Liver (tissue), 9 donors: ENCODE measurements around the gene MRPL3. TPM values are rescaled to one million over a fixed set of nuclear protein-coding genes. Genes with fewer than 3 reads are reported as not detected.

ENCODE experiments used
- DNase-seq: peaks from one replicate; pipeline ENCODE4 v3.0.0-alpha.2; 2017; ENCODE audit warnings: low spot score
- H3K27ac ChIP-seq, 2 donors: one replicate each; pipeline ENCODE4 v1.7.0; 2013; ENCODE audit warnings: inconsistent platforms in 2 of 2, low read length in 2 of 2, control low read depth in 1 of 2, low read depth in 1 of 2, mild to moderate bottlenecking in 1 of 2
- H3K27me3 ChIP-seq, 4 donors: one replicate each; pipeline versions ENCODE4 v1.6.1 to v1.7.0; 2013; ENCODE audit warnings: low read length in 3 of 4, inconsistent platforms in 1 of 4, mild to moderate bottlenecking in 1 of 4, moderate library complexity in 1 of 4; ENCODE audit not compliant: control insufficient read depth in 4 of 4, insufficient read depth in 4 of 4
- H3K36me3 ChIP-seq, 4 donors: one replicate each; pipeline versions ENCODE4 v1.6.1 to v1.7.0; 2013; ENCODE audit warnings: low read length in 3 of 4, mild to moderate bottlenecking in 3 of 4, low read depth in 1 of 4, moderate library complexity in 1 of 4; ENCODE audit not compliant: control insufficient read depth in 4 of 4, insufficient read depth in 3 of 4
- H3K4me1 ChIP-seq, 4 donors: one replicate each; pipeline versions ENCODE4 v1.6.1 to v1.7.0; 2013; ENCODE audit warnings: low read length in 3 of 4, mild to moderate bottlenecking in 3 of 4, moderate library complexity in 1 of 4; ENCODE audit not compliant: control insufficient read depth in 4 of 4, insufficient read depth in 4 of 4
- H3K4me3 ChIP-seq, 3 donors: one replicate each; pipeline versions ENCODE4 v1.6.1 to v1.7.0; 2013; ENCODE audit warnings: low read length in 3 of 3, control low read depth in 1 of 3, low read depth in 1 of 3, mild to moderate bottlenecking in 1 of 3
- H3K9ac ChIP-seq, 2 donors: one replicate each; pipeline ENCODE4 v1.7.0; 2013; ENCODE audit warnings: low read length in 2 of 2, mild to moderate bottlenecking in 2 of 2, moderate library complexity in 2 of 2, control low read depth in 1 of 2, low read depth in 1 of 2
- H3K9me3 ChIP-seq, 4 donors: one replicate each; pipeline versions ENCODE4 v1.6.1 to v1.7.0; 2013; ENCODE audit warnings: low read length in 3 of 4; ENCODE audit not compliant: control insufficient read depth in 4 of 4
- ATF3 ChIP-seq: IDR thresholded peaks from 2 replicates; pipeline ENCODE4 v1.6.1; 2016; ENCODE audit warnings: antibody characterized with exemption
- CTCF ChIP-seq: fragments of 150-350 bp; IDR thresholded peaks from 2 replicates; pipeline ENCODE4 v1.5.1; 2017; ENCODE audit warnings: improper control_type of control experiment, low read depth, low read length; ENCODE audit not compliant: missing input control
- EGR1 ChIP-seq, 2 donors: IDR thresholded peaks; 2 replicates each; pipeline ENCODE4 v1.6.1; 2016 to 2018; ENCODE audit warnings: antibody characterized with exemption in 2 of 2, low read depth in 2 of 2
- FOXA1 ChIP-seq: IDR thresholded peaks from 2 replicates; pipeline ENCODE4 v1.6.1; 2016; ENCODE audit warnings: antibody characterized with exemption
- FOXA2 ChIP-seq: IDR thresholded peaks from 2 replicates; pipeline ENCODE4 v1.6.1; 2016; ENCODE audit warnings: antibody characterized with exemption
- GABPA ChIP-seq, 2 donors: IDR thresholded peaks in 1 of 2; conservative IDR thresholded peaks in 1 of 2; 2 replicates each; pipeline ENCODE4 v1.6.1; 2016; ENCODE audit warnings: antibody characterized with exemption in 2 of 2, mild to moderate bottlenecking in 1 of 2, moderate library complexity in 1 of 2
- HNF4A ChIP-seq, 2 donors: conservative IDR thresholded peaks; 2 replicates each; pipeline ENCODE4 v1.6.1; 2016; ENCODE audit warnings: antibody characterized with exemption in 2 of 2, mild to moderate bottlenecking in 2 of 2
- HNF4G ChIP-seq: IDR thresholded peaks from 2 replicates; pipeline ENCODE4 v1.6.1; 2016; ENCODE audit warnings: antibody characterized with exemption
- JUND ChIP-seq, 2 donors: IDR thresholded peaks; 2 replicates each; pipeline ENCODE4 v1.6.1; 2016; ENCODE audit warnings: antibody characterized with exemption in 2 of 2
- MAX ChIP-seq: IDR thresholded peaks from 2 replicates; pipeline ENCODE4 v1.6.1; 2016; ENCODE audit warnings: antibody characterized with exemption
- NR2F2 ChIP-seq: IDR thresholded peaks from 2 replicates; pipeline ENCODE4 v1.6.1; 2016; ENCODE audit warnings: antibody characterized with exemption
- RAD21 ChIP-seq, 2 donors: IDR thresholded peaks; 2 replicates each; pipeline ENCODE4 v1.6.1; 2016; ENCODE audit warnings: antibody characterized with exemption in 2 of 2, mild to moderate bottlenecking in 2 of 2
- REST ChIP-seq: IDR thresholded peaks from 2 replicates; pipeline ENCODE4 v1.6.1; 2016; ENCODE audit warnings: antibody characterized with exemption, mild to moderate bottlenecking
- SP1 ChIP-seq: IDR thresholded peaks from 2 replicates; pipeline ENCODE4 v1.6.1; 2018; ENCODE audit warnings: antibody characterized with exemption, mild to moderate bottlenecking
- TAF1 ChIP-seq: conservative IDR thresholded peaks from 2 replicates; pipeline ENCODE4 v1.6.1; 2016; ENCODE audit warnings: antibody characterized with exemption, mild to moderate bottlenecking
- YY1 ChIP-seq: IDR thresholded peaks from 2 replicates; pipeline ENCODE4 v1.6.1; 2016; ENCODE audit warnings: antibody characterized with exemption, mild to moderate bottlenecking
- ZBTB33 ChIP-seq: IDR thresholded peaks from 2 replicates; pipeline ENCODE4 v1.6.1; 2016; ENCODE audit warnings: antibody characterized with exemption
- WGBS: extraction: QIAGEN DNeasy Blood & Tissue Kit; methylation state at CpG from one replicate; pipeline ENCODE4 v1.1.7; 2013; 5-methylcytosine and 5-hydroxymethylcytosine counted together
- polyA plus RNA-seq, 2 donors: library from polyadenylated mRNA; stranded (reverse) in 1 of 2; unstranded in 1 of 2; fragments of 200-250 nt in 1 of 2; fragments of >200 nt in 1 of 2; fragmentation: Nextera tagmentation in 1 of 2; extraction: Ambion mirVana in 1 of 2; gene quantifications; one replicate each; pipeline versions ENCODE4 v1.2.1 to v1.2.3, GENCODE V29; 2013 to 2015
- total RNA-seq, 2 donors: library from RNA; depleted of rRNA; stranded (reverse); fragments of >200 nt; gene quantifications; one replicate each; pipeline ENCODE4 v1.2.3, GENCODE V29; 2014
- donor health status: healthy.
- donor health status: healthy.
- donor health status: healthy.
- donor health status: healthy.
- donor health status: healthy.

MRPL3 gene
- total and polyA plus RNA-seq, 4 donors, result 35.7 to 52.9 (median 47.6) TPM

- no peak for TF ChIP-seq REST
- TF ChIP-seq JUND (IDR thresholded peaks at IDR 0.05), result no peak
- TF ChIP-seq TAF1, result no peak
- TF ChIP-seq FOXA2, result no peak
- TF ChIP-seq HNF4A (conservative IDR thresholded peaks at IDR 0.05), result no peak
- no peak for TF ChIP-seq RAD21 (IDR thresholded peaks at IDR 0.05)
- TF ChIP-seq GABPA (IDR thresholded peaks at IDR 0.05 in 1 of 2, conservative IDR thresholded peaks at IDR 0.05 in 1 of 2), result no peak
- no peak for TF ChIP-seq FOXA1
- TF ChIP-seq YY1, result no peak
Observed at GRCh38 chr3:131503320-131503635, 507 bp upstream of the MRPL3 start (continued).

- 43% methylated on average over 2 of the region's 2 CpGs for WGBS
- H3K27ac ChIP-seq, result no peak overlapping the region
- DNase-seq, result no peak
Observed at GRCh38 chr3:131501949-131502348, 822 bp downstream of the MRPL3 start.

More at GRCh38 chr3:131501949-131502348, 822 bp downstream of the MRPL3 start:
- H3K4me3 ChIP-seq, result peak overlapping the region; percentile 67 to 94 (median 87)
- H3K4me1 ChIP-seq, result peaks cover 0 to 21% (median 7%) of the 10 kb centered on the region in 4 donors
- peak overlapping the region; percentile 63 for H3K9ac ChIP-seq
- H3K9me3 ChIP-seq, result no peaks in the 10 kb centered on the region
- peaks cover 0 to 2% (median 0%) of the 10 kb centered on the region in 4 donors for H3K27me3 ChIP-seq
- peaks cover 0 to 30% (median 19%) of the 10 kb centered on the region in 4 donors for H3K36me3 ChIP-seq
- TF ChIP-seq MAX (no peak), SP1 (no peak), NR2F2 (no peak), HNF4G (no peak), FOXA2 (no peak), HNF4A (conservative IDR thresholded peaks at IDR 0.05) (no peak), GABPA (IDR thresholded peaks at IDR 0.05 in 1 of 2, conservative IDR thresholded peaks at IDR 0.05 in 1 of 2) (no peak), JUND (IDR thresholded peaks at IDR 0.05) (no peak), FOXA1 (no peak), RAD21 (IDR thresholded peaks at IDR 0.05) (no peak), REST (no peak), ZBTB33 (no peak), EGR1 (IDR thresholded peaks at IDR 0.05; ENCODE audit: low read depth in 2 of 2) (no peak), ATF3 (no peak), CTCF (no peak)
